ENCODE measurements around the gene NUMA1.

NUMA1 gene

GRCh38 chr11:72122607-72123006 is 42.3 kb upstream of the NUMA1 start:
- H3K27ac ChIP-seq: no peak overlapping the region
- no peak for TF ChIP-seq CTCF (conservative IDR thresholded peaks at IDR 0.05)

GRCh38 chr11:72120930-72121329 is 40.6 kb upstream of the NUMA1 start:
- TF ChIP-seq CTCF (conservative IDR thresholded peaks at IDR 0.05): no peak
- H3K27ac ChIP-seq: no peak overlapping the region

- TF ChIP-seq CTCF (conservative IDR thresholded peaks at IDR 0.05): no peak
- no peak overlapping the region for H3K27ac ChIP-seq
Observed at GRCh38 chr11:72119198-72119597, 38.9 kb upstream of the NUMA1 start.

- TF ChIP-seq CTCF (conservative IDR thresholded peaks at IDR 0.05): no peak
- no peak overlapping the region for H3K27ac ChIP-seq
Observed at GRCh38 chr11:72116019-72116755, 35.8 kb upstream of the NUMA1 start.

- TF ChIP-seq CTCF (conservative IDR thresholded peaks at IDR 0.05): no peak
- H3K27ac ChIP-seq: no peak overlapping the region
Observed at GRCh38 chr11:72114570-72114969, 34.2 kb upstream of the NUMA1 start.

GRCh38 chr11:72112978-72113808 is 32.9 kb upstream of the NUMA1 start:
- H3K27ac ChIP-seq: peak overlapping the region; percentile 99
- no peak for TF ChIP-seq CTCF (conservative IDR thresholded peaks at IDR 0.05)

- no peak for TF ChIP-seq CTCF (conservative IDR thresholded peaks at IDR 0.05)
- H3K27ac ChIP-seq: peak within 1 kb of the TSS; percentile 99
Observed at GRCh38 chr11:72112143-72112977, 32.0 kb upstream of the NUMA1 start, which contains the start of gene ANAPC15. TSS of gene ANAPC15 (minus strand) at chr11:72112695. CDS start at chr11:72111276, 1,419 bp downstream.

Data from VCaP (cell line).